Panc1 (cell line): ENCODE results near the gene LRMDA. TPM values are rescaled to one million over a fixed set of nuclear protein-coding genes. Genes with fewer than 3 reads are reported as not detected.

Source experiments
- ATAC-seq: fragments of 200-7000 bp; cut with Tn5 transposase; 2 replicates; pipeline ENCODE4 v1.9.1; 2020; ENCODE audit warnings: mild to moderate bottlenecking, moderate library complexity
- BruUV-seq: library from RNA; stranded (reverse); fragments of 400-500 nt; replicated peaks from 2 replicates; lab custom pipeline; 2021; lab: Mats Ljungman, UMichigan
- CTCF ChIA-PET: fragments of 300-600 bp; sonication (Branson Sonifier 250); formaldehyde crosslinking; loops from one replicate; lab custom pipeline; 2022; ENCODE audit warnings: antibody characterized with exemption; lab: Charles Lee
- POLR2A ChIA-PET: fragments of 300-600 bp; sonication (Branson Sonifier 250); formaldehyde crosslinking; loops from one replicate; lab custom pipeline; 2022; ENCODE audit warnings: antibody characterized with exemption; lab: Charles Lee
- DNase-seq: peaks from one replicate; pipeline ENCODE4 v3.0.0-alpha.2; 2010; ENCODE audit warnings: low read depth, low spot score
- H3K27ac ChIP-seq: 2 replicates; pipeline ENCODE4 v1.5.1; 2011; ENCODE audit warnings: mild to moderate bottlenecking, low read length, inconsistent platforms
- H3K27me3 ChIP-seq: fragments of 200-500 bp; sonication (Bioruptor generic); 2 replicates; pipeline ENCODE4 v1.6.0; 2014; ENCODE audit warnings: low read length, inconsistent platforms; ENCODE audit not compliant: control insufficient read depth, insufficient read depth
- H3K36me3 ChIP-seq: fragments of 200-500 bp; sonication (Bioruptor generic); 2 replicates; pipeline ENCODE4 v1.5.1; 2014; ENCODE audit warnings: inconsistent platforms, mild to moderate bottlenecking, low read length, moderate library complexity; ENCODE audit not compliant: control insufficient read depth, insufficient read depth
- H3K4me1 ChIP-seq: 2 replicates; pipeline ENCODE4 v1.5.1; 2011; ENCODE audit warnings: inconsistent platforms, mild to moderate bottlenecking, low read length, moderate library complexity; ENCODE audit not compliant: control insufficient read depth, insufficient read depth
- H3K4me3 ChIP-seq, 2 experiments: 2 replicates each; pipeline ENCODE4 v1.5.1; 2011 to 2012; ENCODE audit warnings: low read depth in 2 of 2, low read length in 2 of 2, mild to moderate bottlenecking in 2 of 2, inconsistent platforms in 1 of 2, moderate library complexity in 1 of 2
- H3K9me3 ChIP-seq: fragments of 200-500 bp; sonication (Bioruptor generic); 2 replicates; pipeline ENCODE4 v1.5.1; 2014; ENCODE audit warnings: low read depth, mild to moderate bottlenecking, inconsistent platforms, low read length, moderate library complexity; ENCODE audit not compliant: control insufficient read depth, insufficient read depth
- CTCF ChIP-seq: fragments of 450-650 bp; IDR thresholded peaks from 2 replicates; pipeline ENCODE4 v1.5.1; 2017; ENCODE audit warnings: mild to moderate bottlenecking
- POLR2AphosphoS5 ChIP-seq: IDR thresholded peaks from 2 replicates; pipeline ENCODE4 v1.6.1; 2012; ENCODE audit warnings: mild to moderate bottlenecking, low read depth, low read length, moderate library complexity
- REST ChIP-seq, 2 experiments: IDR thresholded peaks; 2 replicates each; pipeline ENCODE4 v1.6.1; 2011 to 2012; ENCODE audit warnings: low read depth in 2 of 2, control low read depth in 1 of 2, low read length in 1 of 2, mild to moderate bottlenecking in 1 of 2, moderate library complexity in 1 of 2; ENCODE audit not compliant: insufficient read depth in 1 of 2
- SIN3A ChIP-seq: IDR thresholded peaks from 2 replicates; pipeline ENCODE4 v1.6.1; 2012; ENCODE audit warnings: low read depth, mild to moderate bottlenecking, low read length, moderate library complexity, borderline replicate concordance; ENCODE audit not compliant: insufficient read depth
- TCF7L2 ChIP-seq: IDR thresholded peaks from 2 replicates; pipeline ENCODE4 v1.6.1; 2011; ENCODE audit warnings: mild to moderate bottlenecking, low read depth, low read length, inconsistent platforms
- in situ Hi-C: cut with HindIII; loops from 2 replicates; pipeline ENCODE4 v1.10.0; 2016; ENCODE audit warnings: low sequenced_read_pairs, low pct_unique_long_range_greater_than_20kb
- intact Hi-C: fragments of 100-400 bp; cut with micrococcal nuclease; formaldehyde crosslinking; loops from one replicate; pipeline ENCODE4 v1.10.0; 2022; ENCODE audit not compliant: unreplicated experiment
- total RNA-seq: library from RNA; stranded (reverse); gene quantifications from one replicate; pipeline ENCODE4 v1.2.1, GENCODE V29; 2021; ENCODE audit not compliant: unreplicated experiment

Gene LRMDA
- total RNA-seq, 1 experiment from 2014 or later, result 1.2 TPM

- POLR2A ChIA-PET, result no interaction called here
- BruUV-seq, result no TSS peak
- no peak overlapping the region for H3K27ac ChIP-seq
Measured at GRCh38 chr10:76067447-76067846, 636.0 kb downstream of the LRMDA start.

GRCh38 chr10:76068856-76069255 is 637.4 kb downstream of the LRMDA start:
- DNase-seq, result no peak
- intact Hi-C loops, result no loop called here
- POLR2A ChIA-PET, result no interaction called here
- Histone ChIP-seq H3K9me3 (no peaks in the 10 kb centered on the region), H3K27ac (no peak overlapping the region), H3K4me3 (no peak overlapping the region), H3K27me3 (no peaks in the 10 kb centered on the region), H3K36me3 (no peaks in the 10 kb centered on the region), H3K4me1 (no peaks in the 10 kb centered on the region)
- no peak for ATAC-seq
- BruUV-seq, result no TSS peak
- in situ Hi-C loops, result no loop called here
- CTCF ChIA-PET, result no interaction called here
- no peak for TF ChIP-seq CTCF
- no peak for TF ChIP-seq SIN3A
- TF ChIP-seq TCF7L2, result no peak
- no peak for TF ChIP-seq REST (IDR thresholded peaks at IDR 0.05; ENCODE audit: insufficient read depth in 1 of 2, low read depth in 2 of 2, low read length in 1 of 2)
- no peak for TF ChIP-seq POLR2AphosphoS5

More at GRCh38 chr10:76067447-76067846, 636.0 kb downstream of the LRMDA start:
- ATAC-seq (no peak), DNase-seq (no peak)
- no peak for TF ChIP-seq TCF7L2
- in situ Hi-C loops (no loop called here), intact Hi-C loops (no loop called here)
- H3K4me1 ChIP-seq, result no peaks in the 10 kb centered on the region
- no peaks in the 10 kb centered on the region for H3K27me3 ChIP-seq
- H3K9me3 ChIP-seq, result no peaks in the 10 kb centered on the region
- H3K36me3 ChIP-seq, result no peaks in the 10 kb centered on the region
- CTCF ChIA-PET, result no interaction called here
- H3K4me3 ChIP-seq, result no peak overlapping the region

GRCh38 chr10:76070916-76071315 is 639.5 kb downstream of the LRMDA start:
- Histone ChIP-seq H3K27ac (no peak overlapping the region), H3K4me3 (no peak overlapping the region), H3K27me3 (no peaks in the 10 kb centered on the region), H3K36me3 (no peaks in the 10 kb centered on the region), H3K9me3 (no peaks in the 10 kb centered on the region), H3K4me1 (no peaks in the 10 kb centered on the region)
- intact Hi-C loops, result no loop called here
- CTCF ChIA-PET, result no interaction called here
- DNase-seq (no peak), ATAC-seq (no peak)
- in situ Hi-C loops, result no loop called here
- BruUV-seq, result no TSS peak
- TF ChIP-seq TCF7L2 (no peak), SIN3A (no peak), POLR2AphosphoS5 (no peak), CTCF (no peak), REST (IDR thresholded peaks at IDR 0.05; ENCODE audit: insufficient read depth in 1 of 2, low read depth in 2 of 2, low read length in 1 of 2) (no peak)
- POLR2A ChIA-PET, result no interaction called here
